Testis (tissue), 3 donors: ENCODE data around the gene MC1R. TPM values are rescaled to one million over a fixed set of nuclear protein-coding genes. Genes with fewer than 3 reads are reported as not detected.

Experiments
- DNase-seq: peaks from one replicate; pipeline ENCODE4 v3.0.0-alpha.2; 2019
- H3K27ac ChIP-seq, 2 donors: fragments of 200-600 bp; sonication (generic); one replicate each; pipeline ENCODE4 v1.5.1; 2019
- H3K27me3 ChIP-seq: fragments of 200-600 bp; sonication (generic); one replicate; pipeline ENCODE4 v1.5.1; 2019
- H3K36me3 ChIP-seq: fragments of 200-600 bp; sonication (generic); one replicate; pipeline ENCODE4 v1.5.1; 2017; ENCODE audit warnings: low read depth; ENCODE audit errors: missing control alignments
- H3K4me1 ChIP-seq: fragments of 200-600 bp; sonication (generic); one replicate; pipeline ENCODE4 v1.5.1; 2019
- H3K4me3 ChIP-seq, 2 donors: fragments of 200-600 bp; sonication (generic); one replicate each; pipeline ENCODE4 v1.5.1; 2017 to 2019
- H3K9me3 ChIP-seq: fragments of 200-600 bp; sonication (generic); one replicate; pipeline ENCODE4 v1.5.1; 2017
- CTCF ChIP-seq, 3 experiments: fragments of 450-650 bp in 2 of 3; fragments of 200-600 bp in 1 of 3; sonication (generic) in 1 of 3; IDR thresholded peaks; one replicate each; pipeline ENCODE4 v1.5.1; 2016 to 2019; ENCODE audit warnings: antibody characterized with exemption in 3 of 3, mild to moderate bottlenecking in 2 of 3, moderate library complexity in 1 of 3
- POLR2A ChIP-seq: fragments of 450-650 bp; IDR thresholded peaks from one replicate; pipeline ENCODE4 v1.6.1; 2017; ENCODE audit warnings: antibody characterized with exemption, mild to moderate bottlenecking, moderate library complexity
- WGBS, 2 donors: methylation state at CpG; one replicate each; pipeline ENCODE4 v1.1.5; 2018; 5-methylcytosine and 5-hydroxymethylcytosine counted together
- intact Hi-C: fragments of 100-400 bp; cut with DNase I; formaldehyde crosslinking; loops from one replicate; pipeline ENCODE4 v1.15.1; 2023; ENCODE audit warnings: low total_unique reads
- polyA plus RNA-seq: library from polyadenylated mRNA; stranded (reverse); fragments of 350-450 nt; fragmentation: Illumina TruSeq; extraction: RNeasy Lipid Tissue Mini Kit (QIAGEN cat#74804); gene quantifications from one replicate; pipeline ENCODE4 v1.2.3, GENCODE V29; 2014; ENCODE audit warnings: low read depth, low replicate concordance; ENCODE audit not compliant: insufficient read depth
- total RNA-seq, 2 donors: library from RNA; depleted of rRNA; stranded (reverse); fragments of >200 nt; gene quantifications; one replicate each; pipeline ENCODE4 v1.2.3, GENCODE V29; 2016

MC1R gene
- total and polyA plus RNA-seq, 3 donors from 2014 or later, result 30.1 to 53.7 (median 40.0) TPM

GRCh38 chr16:89905511-89906139 lies 13.0 kb upstream of the MC1R start:
- no peak for DNase-seq
- WGBS, 2 donors, result 88 to 92% methylated on average over 20 to 23 of the region's 23 CpGs
- Histone ChIP-seq H3K36me3 (no peaks in the 10 kb centered on the region), H3K4me1 (peaks cover 7% of the 10 kb centered on the region), H3K9me3 (no peaks in the 10 kb centered on the region), H3K27me3 (no peaks in the 10 kb centered on the region), H3K27ac (no peak overlapping the region), H3K4me3 (no peak overlapping the region)
- intact Hi-C loops, result no loop called here
- TF ChIP-seq POLR2A, result no peak
- no peak for TF ChIP-seq CTCF (IDR thresholded peaks at IDR 0.05)

- H3K36me3 ChIP-seq, result no peaks in the 10 kb centered on the region
- H3K9me3 ChIP-seq, result no peaks in the 10 kb centered on the region
- no peaks in the 10 kb centered on the region for H3K27me3 ChIP-seq
- no peak overlapping the region for H3K4me3 ChIP-seq
- WGBS, 2 donors, result 97% methylated on average over 35 to 40 of the region's 40 CpGs
- peaks cover 7% of the 10 kb centered on the region for H3K4me1 ChIP-seq
- no peak for TF ChIP-seq CTCF (IDR thresholded peaks at IDR 0.05)
- no peak for TF ChIP-seq POLR2A
- no peak for DNase-seq
- no peak overlapping the region for H3K27ac ChIP-seq
- intact Hi-C loops, result no loop called here
Measured at GRCh38 chr16:89906140-89907025, 12.3 kb upstream of the MC1R start.

GRCh38 chr16:89907055-89907814 lies 11.4 kb upstream of the MC1R start:
- H3K4me3 ChIP-seq, result no peak overlapping the region
- no peaks in the 10 kb centered on the region for H3K27me3 ChIP-seq
- peaks cover 7% of the 10 kb centered on the region for H3K4me1 ChIP-seq
- no peak for DNase-seq
- H3K27ac ChIP-seq, result no peak overlapping the region
- intact Hi-C loops, result no loop called here
- H3K9me3 ChIP-seq, result no peaks in the 10 kb centered on the region
- WGBS, 2 donors, result 89 to 93% methylated on average over 13 of the region's 13 CpGs
- H3K36me3 ChIP-seq, result no peaks in the 10 kb centered on the region
- TF ChIP-seq CTCF (IDR thresholded peaks at IDR 0.05) (no peak), POLR2A (no peak)

- no peak for TF ChIP-seq POLR2A
- TF ChIP-seq CTCF (IDR thresholded peaks at IDR 0.05), result no peak
- DNase-seq, result no peak
- Histone ChIP-seq H3K27me3 (no peaks in the 10 kb centered on the region), H3K9me3 (no peaks in the 10 kb centered on the region), H3K4me3 (no peak overlapping the region), H3K27ac (no peak overlapping the region), H3K4me1 (peaks cover 7% of the 10 kb centered on the region), H3K36me3 (no peaks in the 10 kb centered on the region)
- 88 to 92% methylated on average over 4 of the region's 4 CpGs for WGBS, 2 donors
- intact Hi-C loops, result no loop called here
Measured at GRCh38 chr16:89908236-89908635, 10.4 kb upstream of the MC1R start.
